GM19043 (cell line): ENCODE results near the gene CAMKMT.

Experiments used
- ATAC-seq: cut with Tn5 transposase; IDR thresholded peaks from one replicate; pipeline ENCODE4 v1.9.1; 2021; ENCODE audit warnings: low read depth; ENCODE audit not compliant: unreplicated experiment

The CAMKMT gene

GRCh38 chr2:44442019-44442418, 80.3 kb downstream of the CAMKMT start:
- no peak for ATAC-seq

GRCh38 chr2:44443517-44443916, 81.8 kb downstream of the CAMKMT start:
- no peak for ATAC-seq

GRCh38 chr2:44444881-44445280, 83.1 kb downstream of the CAMKMT start:
- ATAC-seq, result no peak

- no peak for ATAC-seq
Measured at GRCh38 chr2:44448860-44449527, 87.2 kb downstream of the CAMKMT start.

GRCh38 chr2:44450082-44450481, 88.3 kb downstream of the CAMKMT start:
- ATAC-seq, result no peak

- no peak for ATAC-seq
Measured at GRCh38 chr2:44450806-44451205, 89.1 kb downstream of the CAMKMT start.

- no peak for ATAC-seq
Measured at GRCh38 chr2:44452069-44452583, 90.4 kb downstream of the CAMKMT start.

- ATAC-seq, result no peak
Measured at GRCh38 chr2:44453259-44453658, 91.5 kb downstream of the CAMKMT start.

- ATAC-seq, result no peak
Measured at GRCh38 chr2:44455877-44456276, 94.1 kb downstream of the CAMKMT start.

GRCh38 chr2:44456946-44457345, 95.2 kb downstream of the CAMKMT start:
- no peak for ATAC-seq

GRCh38 chr2:44459739-44460138, 98.0 kb downstream of the CAMKMT start:
- ATAC-seq, result no peak

- no peak for ATAC-seq
Measured at GRCh38 chr2:44462934-44463849, 101.4 kb downstream of the CAMKMT start.

GRCh38 chr2:44464437-44464836, 102.7 kb downstream of the CAMKMT start:
- ATAC-seq, result no peak

GRCh38 chr2:44470151-44470550, 108.4 kb downstream of the CAMKMT start:
- ATAC-seq, result no peak

GRCh38 chr2:44477657-44478414, 116.1 kb downstream of the CAMKMT start:
- ATAC-seq, result no peak

GRCh38 chr2:44479127-44479887, 117.6 kb downstream of the CAMKMT start:
- ATAC-seq, result peak; percentile 94

- no peak for ATAC-seq
Measured at GRCh38 chr2:44480068-44480467, 118.3 kb downstream of the CAMKMT start.

- no peak for ATAC-seq
Measured at GRCh38 chr2:44487052-44487451, 125.3 kb downstream of the CAMKMT start.

GRCh38 chr2:44490726-44491125, 129.0 kb downstream of the CAMKMT start:
- ATAC-seq, result no peak

GRCh38 chr2:44494006-44494405, 132.3 kb downstream of the CAMKMT start:
- ATAC-seq, result no peak
